Endothelial cell of umbilical vein (primary cell): ENCODE measurements around the gene CCSER2. TPM values are rescaled to one million over a fixed set of nuclear protein-coding genes. Genes with fewer than 3 reads are reported as not detected.

Experiments
- BruUV-seq: library from RNA; stranded (reverse); fragments of 400-500 nt; replicated peaks from 2 replicates; lab custom pipeline; 2021; lab: Mats Ljungman, UMichigan
- CTCF ChIA-PET: fragments of 300-600, 350-600 bp; sonication (Branson Sonifier 250); formaldehyde crosslinking; loops from one replicate; lab custom pipeline; 2021; ENCODE audit warnings: antibody characterized with exemption, inconsistent platforms; lab: Charles Lee
- POLR2A ChIA-PET: fragments of 300-600, 350-600 bp; sonication (Branson Sonifier 250); formaldehyde crosslinking; loops from one replicate; lab custom pipeline; 2021; ENCODE audit warnings: antibody characterized with exemption, inconsistent platforms; lab: Charles Lee
- DNase-seq: peaks from one replicate; pipeline ENCODE4 v3.0.0-alpha.2; 2011; ENCODE audit warnings: low read depth, low spot score
- FAIRE-seq: peaks from 2 replicates; lab custom pipeline; 2011; peaks lifted over from hg19 to GRCh38; lab: Jason Lieb, UNC
- H2AFZ ChIP-seq: 2 replicates; pipeline ENCODE4 v1.6.0; 2012; ENCODE audit warnings: low read depth, low read length, control low read depth, inconsistent platforms
- H3K27ac ChIP-seq: 2 replicates; pipeline ENCODE4 v1.5.1; 2011; ENCODE audit warnings: low read depth, mild to moderate bottlenecking, control low read depth, low read length, moderate library complexity; ENCODE audit not compliant: insufficient read depth
- H3K27me3 ChIP-seq, 2 experiments: 2 replicates each; pipeline versions ENCODE4 v1.6.0 to v1.6.1; 2011; ENCODE audit warnings: low read length in 2 of 2, mixed read lengths in 1 of 2; ENCODE audit not compliant: control insufficient read depth in 2 of 2, insufficient read depth in 2 of 2
- H3K36me3 ChIP-seq, 2 experiments: 2 replicates in 1 of 2; 3 replicates in 1 of 2; pipeline ENCODE4 v1.5.1; 2011; ENCODE audit warnings: low read length in 2 of 2, mild to moderate bottlenecking in 1 of 2, moderate library complexity in 1 of 2; ENCODE audit not compliant: control insufficient read depth in 2 of 2, insufficient read depth in 2 of 2; ENCODE audit errors: extremely low read depth in 1 of 2
- H3K4me1 ChIP-seq: 3 replicates; pipeline ENCODE4 v1.5.1; 2011; ENCODE audit warnings: mild to moderate bottlenecking, low read length; ENCODE audit not compliant: control insufficient read depth, insufficient read depth; ENCODE audit errors: extremely low read depth
- H3K4me2 ChIP-seq: 2 replicates; pipeline ENCODE4 v1.6.1; 2011; ENCODE audit warnings: low read length, control low read depth, mixed read lengths; ENCODE audit not compliant: insufficient read depth
- H3K4me3 ChIP-seq, 3 experiments: fragments of 200-600 bp in 1 of 3; sonication (generic), shearing (Covaris generic) in 1 of 3; replicated peaks in 1 of 3; 2 replicates each; pipeline ENCODE4 v1.5.1; 2011 to 2016; ENCODE audit warnings: control low read depth in 3 of 3, low read length in 3 of 3, mild to moderate bottlenecking in 2 of 3, inconsistent platforms in 1 of 3, low read depth in 1 of 3, moderate library complexity in 1 of 3; ENCODE audit not compliant: insufficient read depth in 1 of 3
- H3K79me2 ChIP-seq: 2 replicates; pipeline ENCODE4 v1.6.0; 2012; ENCODE audit warnings: low read length, inconsistent platforms; ENCODE audit not compliant: control insufficient read depth, insufficient read depth
- H3K9ac ChIP-seq: replicated peaks from 2 replicates; pipeline ENCODE3; 2011; ENCODE audit warnings: low read length, control low read depth; ENCODE audit not compliant: insufficient read depth; ENCODE audit errors: extremely low read depth
- H3K9me1 ChIP-seq: replicated peaks from 3 replicates; pipeline ENCODE4 v1.6.0; 2011; ENCODE audit warnings: mild to moderate bottlenecking, low read length; ENCODE audit not compliant: control insufficient read depth, insufficient read depth; ENCODE audit errors: extremely low read depth
- H3K9me3 ChIP-seq: replicated peaks from 2 replicates; pipeline ENCODE4 v1.5.1; 2012; ENCODE audit warnings: low read length, inconsistent platforms; ENCODE audit not compliant: control insufficient read depth, insufficient read depth
- H4K20me1 ChIP-seq: replicated peaks from 2 replicates; pipeline ENCODE3; 2011; ENCODE audit warnings: mild to moderate bottlenecking, low read length; ENCODE audit not compliant: control insufficient read depth, insufficient read depth; ENCODE audit errors: extremely low read depth
- EZH2 ChIP-seq: IDR thresholded peaks from 2 replicates; pipeline ENCODE4 v1.6.1; 2012; ENCODE audit warnings: borderline replicate concordance, low read depth, mild to moderate bottlenecking, moderate library complexity, low read length, inconsistent platforms; ENCODE audit not compliant: severe bottlenecking
- FOS ChIP-seq: IDR thresholded peaks from 2 replicates; pipeline ENCODE4 v1.6.1; 2011; ENCODE audit warnings: mild to moderate bottlenecking, low read length, moderate library complexity, borderline replicate concordance; ENCODE audit not compliant: insufficient read depth
- GATA2 ChIP-seq: IDR thresholded peaks from 2 replicates; pipeline ENCODE4 v1.7.0; 2011; ENCODE audit warnings: low read depth, mild to moderate bottlenecking, moderate library complexity, mixed read lengths, low read length; ENCODE audit not compliant: insufficient read length, insufficient read depth
- JUN ChIP-seq: IDR thresholded peaks from 2 replicates; pipeline ENCODE4 v1.6.1; 2011; ENCODE audit warnings: borderline replicate concordance, low read depth; ENCODE audit not compliant: insufficient read length, insufficient read depth
- MYC ChIP-seq: IDR thresholded peaks from one replicate; pipeline ENCODE4 v1.6.1; 2011; ENCODE audit warnings: mild to moderate bottlenecking, low read depth, low read length
- POLR2A ChIP-seq: IDR thresholded peaks from 2 replicates; pipeline ENCODE4 v1.6.1; 2012; ENCODE audit warnings: low read depth, mild to moderate bottlenecking, control low read depth, low read length
- POLR2AphosphoS5 ChIP-seq: IDR thresholded peaks from 2 replicates; pipeline ENCODE4 v1.6.1; 2012; ENCODE audit warnings: low read depth, mild to moderate bottlenecking, control low read depth, low read length, moderate library complexity; ENCODE audit not compliant: insufficient read depth
- dilution Hi-C: fragments of 300-500 bp; cut with MboI; formaldehyde crosslinking; loops from one replicate; pipeline ENCODE4 v1.15.0; 2019; ENCODE audit warnings: low sequenced_read_pairs; ENCODE audit not compliant: extremely low pct_ligation_motif_present
- intact Hi-C: fragments of 100-400 bp; cut with micrococcal nuclease; formaldehyde crosslinking; loops from one replicate; pipeline ENCODE4 v1.10.0; 2022
- polyA plus RNA-seq, 4 experiments: library from polyadenylated mRNA; depleted of rRNA in 3 of 4; stranded (reverse) in 3 of 4; unstranded in 1 of 4; fragments of >200 nt; gene quantifications; 2 replicates each; pipeline versions ENCODE4 v1.2.1 to v1.2.3, GENCODE V29; 2011 to 2012; ENCODE audit warnings: missing spikeins in 1 of 4
- total RNA-seq: library from RNA; stranded (reverse); gene quantifications from 2 replicates; pipeline ENCODE4 v1.2.3, GENCODE V29; 2021
- TF ChIP-seq, protein P1 (sequence below), 2 donors: IDR thresholded peaks; 1 replicate in 1 of 2; 2 replicates in 1 of 2; pipeline ENCODE4 v1.5.1; 2011; ENCODE audit warnings: low read length in 2 of 2, mild to moderate bottlenecking in 2 of 2, moderate library complexity in 2 of 2, control low read depth in 1 of 2, inconsistent platforms in 1 of 2, low read depth in 1 of 2; ENCODE audit not compliant: insufficient read depth in 1 of 2; ENCODE audit errors: extremely low read depth in 1 of 2
- TF ChIP-seq, protein P2 (sequence below): IDR thresholded peaks from 2 replicates; pipeline ENCODE4 v1.6.1; 2011; ENCODE audit not compliant: insufficient read depth, insufficient read length

CCSER2 gene
- total and polyA plus RNA-seq, 2 donors (not counting 3 experiments of a cell fraction or from before 2014, with no cell fraction given): 14.5 to 49.3 TPM

DNA sequence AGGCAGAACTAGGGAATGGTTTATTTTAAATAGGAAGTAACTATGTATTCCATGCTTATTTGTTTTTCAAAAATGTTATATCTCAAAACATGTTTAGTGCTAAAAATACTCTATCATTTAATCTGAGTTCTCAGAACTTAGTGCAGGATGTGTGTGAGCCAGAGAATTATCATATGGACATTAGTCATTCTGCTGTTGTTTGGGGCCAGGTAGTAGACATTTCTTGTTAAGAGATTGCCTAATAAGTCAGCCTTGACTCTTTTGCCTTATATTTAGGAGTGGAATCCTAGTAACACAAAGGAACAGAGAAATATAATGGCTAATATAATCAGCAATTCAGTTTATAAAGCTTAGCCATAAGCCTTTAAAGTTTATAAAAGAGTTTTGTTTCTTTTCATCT is 149.8 kb downstream of the CCSER2 start:
- DNase-seq (peak; percentile 56), FAIRE-seq (no peak)
- Histone ChIP-seq H3K36me3 (no peaks in the 10 kb centered on the region), H3K9me1 (no peaks in the 10 kb centered on the region), H3K27me3 (no peaks in the 10 kb centered on the region), H3K4me1 (peaks cover 4% of the 10 kb centered on the region), H3K27ac (no peak overlapping the region), H3K9ac (no peak overlapping the region), H3K9me3 (no peaks in the 10 kb centered on the region), H3K4me3 (no peak overlapping the region), H4K20me1 (no peaks in the 10 kb centered on the region), H2AFZ (no peak overlapping the region), H3K4me2 (no peak overlapping the region), H3K79me2 (no peaks in the 10 kb centered on the region)
- TF ChIP-seq MYC (no peak), POLR2AphosphoS5 (no peak), POLR2A (no peak), FOS (no peak), GATA2 (no peak)
- TF ChIP-seq, protein P1, sequence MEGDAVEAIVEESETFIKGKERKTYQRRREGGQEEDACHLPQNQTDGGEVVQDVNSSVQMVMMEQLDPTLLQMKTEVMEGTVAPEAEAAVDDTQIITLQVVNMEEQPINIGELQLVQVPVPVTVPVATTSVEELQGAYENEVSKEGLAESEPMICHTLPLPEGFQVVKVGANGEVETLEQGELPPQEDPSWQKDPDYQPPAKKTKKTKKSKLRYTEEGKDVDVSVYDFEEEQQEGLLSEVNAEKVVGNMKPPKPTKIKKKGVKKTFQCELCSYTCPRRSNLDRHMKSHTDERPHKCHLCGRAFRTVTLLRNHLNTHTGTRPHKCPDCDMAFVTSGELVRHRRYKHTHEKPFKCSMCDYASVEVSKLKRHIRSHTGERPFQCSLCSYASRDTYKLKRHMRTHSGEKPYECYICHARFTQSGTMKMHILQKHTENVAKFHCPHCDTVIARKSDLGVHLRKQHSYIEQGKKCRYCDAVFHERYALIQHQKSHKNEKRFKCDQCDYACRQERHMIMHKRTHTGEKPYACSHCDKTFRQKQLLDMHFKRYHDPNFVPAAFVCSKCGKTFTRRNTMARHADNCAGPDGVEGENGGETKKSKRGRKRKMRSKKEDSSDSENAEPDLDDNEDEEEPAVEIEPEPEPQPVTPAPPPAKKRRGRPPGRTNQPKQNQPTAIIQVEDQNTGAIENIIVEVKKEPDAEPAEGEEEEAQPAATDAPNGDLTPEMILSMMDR (IDR thresholded peaks at IDR 0.05; ENCODE audit: extremely low read depth in 1 of 2, insufficient read depth in 1 of 2, low read depth in 1 of 2, low read length in 2 of 2): no peak
- TF ChIP-seq, protein P2, sequence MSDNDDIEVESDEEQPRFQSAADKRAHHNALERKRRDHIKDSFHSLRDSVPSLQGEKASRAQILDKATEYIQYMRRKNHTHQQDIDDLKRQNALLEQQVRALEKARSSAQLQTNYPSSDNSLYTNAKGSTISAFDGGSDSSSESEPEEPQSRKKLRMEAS: no peak
- CTCF ChIA-PET: no interaction called here
- dilution Hi-C loops: no loop called here
- BruUV-seq: no TSS peak
- POLR2A ChIA-PET: no interaction called here
- intact Hi-C loops: no loop called here

DNA sequence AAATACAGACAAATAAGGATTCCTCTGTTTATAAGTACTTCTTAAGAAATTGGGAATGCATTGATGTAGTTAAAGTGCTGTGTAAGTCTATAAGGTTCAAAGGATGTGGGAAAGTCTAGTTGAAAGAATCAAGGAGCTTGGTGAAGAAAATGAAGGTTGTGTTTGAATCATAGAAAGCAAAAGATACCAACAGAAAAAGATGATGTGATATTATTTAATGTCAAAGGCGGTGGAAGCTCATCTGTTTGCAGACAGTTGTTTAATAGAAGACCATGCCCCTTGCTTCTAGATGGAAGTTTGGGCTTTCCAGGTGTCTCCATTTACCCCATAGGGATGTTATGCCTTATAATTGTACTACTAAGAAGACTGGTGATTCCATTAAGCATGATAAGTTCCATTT is 150.3 kb downstream of the CCSER2 start:
- BruUV-seq: no TSS peak
- intact Hi-C loops: no loop called here

More for the DNA sequence above, 150.3 kb downstream of the CCSER2 start:
- DNase-seq: no peak
- Histone ChIP-seq H3K4me1 (peaks cover 4% of the 10 kb centered on the region), H3K9me1 (no peaks in the 10 kb centered on the region), H3K9me3 (no peaks in the 10 kb centered on the region), H3K36me3 (no peaks in the 10 kb centered on the region), H3K27me3 (no peaks in the 10 kb centered on the region), H3K79me2 (no peaks in the 10 kb centered on the region), H4K20me1 (no peaks in the 10 kb centered on the region), H3K27ac (no peak overlapping the region), H3K9ac (no peak overlapping the region), H3K4me2 (no peak overlapping the region), H2AFZ (no peak overlapping the region), H3K4me3 (no peak overlapping the region)
- no peak for TF ChIP-seq POLR2A
- TF ChIP-seq, protein P2: no peak
- TF ChIP-seq, protein P1 (IDR thresholded peaks at IDR 0.05; ENCODE audit: extremely low read depth in 1 of 2, insufficient read depth in 1 of 2, low read depth in 1 of 2, low read length in 2 of 2): no peak
- no peak for TF ChIP-seq EZH2
- no peak for TF ChIP-seq GATA2
- TF ChIP-seq FOS: no peak
- no peak for TF ChIP-seq POLR2AphosphoS5
- TF ChIP-seq JUN: no peak
- no peak for TF ChIP-seq MYC
- dilution Hi-C loops: no loop called here
- ChIA-PET POLR2A (no interaction called here), CTCF (no interaction called here)
- no peak for FAIRE-seq
